Stimulated activated naive CD8-positive, alpha-beta T cell treated with anti-CD3 and anti-CD28 coated beads, Interleukin-15, Interleukin-2, amounts not matched to agents 100 ng/mL and 50 ng/mL, for 24 hours (primary cell): ENCODE results near the gene DUSP2.

Source experiments
- H3K27ac Mint-ChIP-seq: one replicate; pipeline ENCODE4 v1.8.0; 2021; ENCODE audit warnings: mild to moderate bottlenecking, mixed read lengths
- H3K27me3 Mint-ChIP-seq: one replicate; pipeline ENCODE4 v1.8.0; 2021; ENCODE audit warnings: mixed read lengths
- H3K36me3 Mint-ChIP-seq: one replicate; pipeline ENCODE4 v1.8.0; 2021; ENCODE audit warnings: low read depth, mixed read lengths
- H3K4me1 Mint-ChIP-seq: one replicate; pipeline ENCODE4 v1.8.0; 2021; ENCODE audit warnings: low read depth, mixed read lengths
- H3K4me3 Mint-ChIP-seq: one replicate; pipeline ENCODE4 v1.8.0; 2021; ENCODE audit warnings: mild to moderate bottlenecking, mixed read lengths
- H3K9me3 Mint-ChIP-seq: one replicate; pipeline ENCODE4 v1.8.0; 2021; ENCODE audit warnings: mixed read lengths

DUSP2 gene

DNA sequence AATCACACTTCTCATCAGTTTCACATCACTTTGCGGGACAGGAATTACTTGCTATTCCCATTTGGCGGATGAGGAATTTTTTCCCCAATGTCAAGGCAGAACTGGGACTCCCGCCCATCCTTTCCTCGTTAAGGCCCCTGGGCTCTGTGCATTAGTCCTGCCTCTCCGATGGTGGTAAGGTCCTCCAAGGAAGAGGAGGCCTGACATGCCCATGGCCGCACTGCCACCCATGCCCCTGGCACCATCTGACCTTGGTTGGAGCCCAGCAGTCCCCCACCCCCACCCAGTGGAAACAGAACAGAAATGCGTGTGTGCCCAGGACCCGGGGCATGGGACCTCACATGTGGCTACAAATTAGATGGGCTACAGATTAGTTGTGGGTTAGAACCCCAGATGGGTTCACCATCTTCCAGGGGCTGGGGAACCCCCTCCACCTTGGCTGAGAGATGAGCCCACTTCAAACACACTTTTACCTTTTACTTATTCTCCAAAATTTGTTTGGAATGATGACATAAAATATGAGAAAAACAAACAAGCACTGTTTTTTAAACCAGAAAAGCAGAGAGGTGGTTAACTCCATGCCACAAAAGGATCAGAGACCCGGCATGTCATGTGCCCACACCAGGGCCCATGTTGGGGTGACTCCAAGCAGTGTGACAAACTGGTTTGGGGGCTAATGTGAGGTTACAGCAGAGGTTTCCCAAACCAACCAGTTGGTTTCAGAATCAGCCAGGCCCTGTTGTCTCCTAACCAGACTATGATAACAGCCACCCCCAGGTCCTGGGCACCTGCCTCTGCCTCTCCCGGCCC lies 11.0 kb upstream of the DUSP2 start:
- Mint-ChIP-seq H3K27ac (peak overlapping the region; percentile 91), H3K36me3 (peaks cover 8% of the 10 kb centered on the region), H3K4me3 (peak overlapping the region; percentile 51), H3K9me3 (peaks cover 6% of the 10 kb centered on the region), H3K27me3 (no peaks in the 10 kb centered on the region), H3K4me1 (peaks cover 91% of the 10 kb centered on the region)

DNA sequence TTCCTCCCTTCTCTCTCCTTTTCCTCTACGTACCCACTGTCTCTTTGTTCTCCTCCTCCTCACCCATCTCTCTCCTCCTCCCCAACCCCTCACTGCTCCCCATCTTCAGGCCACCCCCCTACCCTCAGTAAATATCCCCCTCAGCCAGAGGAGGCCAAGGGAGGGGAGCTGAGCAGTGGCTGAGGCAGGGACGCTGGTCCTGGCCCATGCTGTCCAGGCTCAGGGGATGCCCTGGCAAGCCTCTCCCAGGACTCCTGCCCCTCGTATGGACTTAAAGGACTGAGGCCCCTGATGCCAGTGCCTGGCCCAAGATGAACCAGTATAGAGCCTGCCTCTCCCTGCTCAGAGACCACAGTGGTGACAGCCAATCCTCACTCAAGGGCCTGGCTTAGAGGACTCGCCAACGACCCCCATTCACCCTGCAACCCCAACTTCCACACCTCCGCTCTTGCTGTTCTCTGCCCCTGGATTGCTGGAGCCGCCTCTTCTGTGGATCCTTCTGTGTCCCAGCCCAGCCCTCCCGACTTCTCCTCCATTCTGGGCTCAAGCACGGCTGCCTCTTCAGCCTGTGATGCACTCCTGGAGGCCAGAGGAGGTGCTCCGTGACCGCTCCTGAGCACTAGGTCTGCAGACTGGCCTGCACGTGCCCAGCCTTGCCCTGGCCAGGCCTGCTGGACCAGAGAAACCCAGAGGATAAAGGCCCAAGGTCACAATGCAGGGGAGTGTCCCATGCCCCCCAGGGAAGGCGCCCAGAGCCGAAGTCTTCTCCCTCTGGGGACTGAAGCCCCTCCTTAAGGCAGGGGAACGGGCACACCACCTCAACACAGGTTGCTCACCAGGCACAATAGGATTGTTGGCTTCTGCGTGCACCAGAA lies 9.5 kb upstream of the DUSP2 start:
- Mint-ChIP-seq H3K4me3 (no peak overlapping the region), H3K9me3 (no peaks in the 10 kb centered on the region), H3K27me3 (no peaks in the 10 kb centered on the region), H3K4me1 (peaks cover 88% of the 10 kb centered on the region), H3K36me3 (no peaks in the 10 kb centered on the region), H3K27ac (no peak overlapping the region)

DNA sequence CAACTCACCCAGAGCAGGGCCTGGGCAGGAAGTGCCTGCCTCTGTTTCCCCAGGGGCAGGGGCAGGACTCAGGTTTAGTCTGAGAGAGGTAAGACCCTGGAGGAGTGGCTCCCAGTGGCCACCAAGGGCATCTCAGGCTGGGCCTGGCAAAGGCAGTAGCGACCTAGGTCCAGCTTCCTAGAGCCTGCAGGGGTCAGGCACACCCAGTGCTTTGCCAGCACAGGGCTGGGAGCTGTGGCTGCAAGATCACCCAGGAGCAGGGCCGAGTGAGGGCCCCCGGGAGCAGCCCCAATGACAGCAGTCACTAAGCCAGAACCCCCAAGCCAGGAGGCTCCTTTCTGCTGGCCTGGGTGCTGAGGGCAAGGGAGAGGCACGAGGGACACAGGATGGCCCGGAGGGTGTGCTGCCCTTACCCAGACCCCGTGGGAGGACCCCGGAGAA lies 8.8 kb upstream of the DUSP2 start:
- H3K27ac Mint-ChIP-seq, result no peak overlapping the region
- H3K4me3 Mint-ChIP-seq, result no peak overlapping the region
- H3K36me3 Mint-ChIP-seq, result no peaks in the 10 kb centered on the region
- H3K4me1 Mint-ChIP-seq, result peaks cover 88% of the 10 kb centered on the region
- H3K9me3 Mint-ChIP-seq, result no peaks in the 10 kb centered on the region
- no peaks in the 10 kb centered on the region for H3K27me3 Mint-ChIP-seq

DNA sequence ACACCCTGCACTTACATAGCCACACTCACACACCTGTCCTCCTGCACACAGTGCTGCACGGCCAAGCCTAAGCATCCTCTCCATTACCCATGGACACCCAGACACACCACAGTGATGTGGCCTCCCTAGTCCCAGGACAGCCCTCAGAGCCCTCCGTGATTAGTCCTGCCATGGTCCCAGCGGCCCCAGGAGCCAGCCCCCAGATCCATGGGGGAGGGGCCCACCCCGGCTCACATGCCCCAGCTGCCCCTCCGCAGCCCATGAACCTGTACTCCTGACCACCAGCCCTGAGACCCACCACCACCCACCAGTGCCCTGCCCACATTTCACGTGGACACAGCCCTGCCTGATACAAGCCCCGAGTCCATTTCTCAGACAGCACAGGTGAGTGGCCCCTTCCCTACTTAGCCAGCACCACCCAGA lies 8.1 kb upstream of the DUSP2 start:
- H3K36me3 Mint-ChIP-seq, result no peaks in the 10 kb centered on the region
- H3K9me3 Mint-ChIP-seq, result no peaks in the 10 kb centered on the region
- no peaks in the 10 kb centered on the region for H3K27me3 Mint-ChIP-seq
- H3K27ac Mint-ChIP-seq, result peak overlapping the region; percentile 45
- no peak overlapping the region for H3K4me3 Mint-ChIP-seq
- H3K4me1 Mint-ChIP-seq, result peaks cover 87% of the 10 kb centered on the region

DNA sequence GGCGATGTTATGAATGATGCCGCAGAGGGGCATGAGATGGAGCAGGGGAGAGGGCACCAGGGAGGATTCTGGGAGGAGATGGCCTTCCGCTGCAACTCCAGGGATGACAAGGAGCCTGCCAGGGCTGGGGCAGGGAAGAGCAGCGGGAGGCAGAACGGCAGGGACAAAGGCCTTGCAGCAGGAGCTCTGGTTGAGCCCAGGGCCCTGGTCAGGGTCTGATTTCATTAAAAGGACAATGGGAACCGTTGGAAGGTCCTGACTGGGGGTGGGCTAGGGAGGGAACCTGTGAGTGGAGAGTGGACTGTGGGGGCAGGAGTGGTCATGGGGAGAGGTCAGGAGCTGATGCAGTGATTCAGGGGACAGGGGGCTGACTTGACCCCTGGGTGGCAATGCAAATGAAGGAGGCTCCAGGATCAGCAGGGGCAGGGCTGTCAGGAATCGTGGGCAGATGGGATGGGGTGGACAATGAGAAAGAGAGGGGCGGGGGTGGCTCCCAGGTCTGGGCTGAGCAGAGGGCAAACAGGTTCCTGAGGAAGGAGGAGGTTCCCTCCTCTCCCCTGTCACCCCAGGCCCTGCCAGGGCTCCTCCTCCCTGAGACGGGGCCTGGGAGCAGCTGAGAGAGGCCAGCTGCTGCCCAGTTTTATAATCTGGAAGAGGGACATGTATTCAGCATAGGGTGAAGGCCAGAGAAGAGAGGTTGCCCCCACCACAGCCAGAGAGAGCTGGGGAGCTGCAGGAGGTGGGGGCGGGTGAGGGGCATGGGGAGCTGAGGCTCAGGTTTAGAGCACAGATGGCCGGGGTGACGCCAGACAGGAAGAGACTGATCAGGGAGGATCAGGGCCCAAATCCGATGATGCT lies 7.3 kb upstream of the DUSP2 start:
- no peaks in the 10 kb centered on the region for H3K9me3 Mint-ChIP-seq
- H3K36me3 Mint-ChIP-seq, result no peaks in the 10 kb centered on the region
- H3K27me3 Mint-ChIP-seq, result no peaks in the 10 kb centered on the region
- no peak overlapping the region for H3K27ac Mint-ChIP-seq
- peaks cover 87% of the 10 kb centered on the region for H3K4me1 Mint-ChIP-seq
- H3K4me3 Mint-ChIP-seq, result no peak overlapping the region

DNA sequence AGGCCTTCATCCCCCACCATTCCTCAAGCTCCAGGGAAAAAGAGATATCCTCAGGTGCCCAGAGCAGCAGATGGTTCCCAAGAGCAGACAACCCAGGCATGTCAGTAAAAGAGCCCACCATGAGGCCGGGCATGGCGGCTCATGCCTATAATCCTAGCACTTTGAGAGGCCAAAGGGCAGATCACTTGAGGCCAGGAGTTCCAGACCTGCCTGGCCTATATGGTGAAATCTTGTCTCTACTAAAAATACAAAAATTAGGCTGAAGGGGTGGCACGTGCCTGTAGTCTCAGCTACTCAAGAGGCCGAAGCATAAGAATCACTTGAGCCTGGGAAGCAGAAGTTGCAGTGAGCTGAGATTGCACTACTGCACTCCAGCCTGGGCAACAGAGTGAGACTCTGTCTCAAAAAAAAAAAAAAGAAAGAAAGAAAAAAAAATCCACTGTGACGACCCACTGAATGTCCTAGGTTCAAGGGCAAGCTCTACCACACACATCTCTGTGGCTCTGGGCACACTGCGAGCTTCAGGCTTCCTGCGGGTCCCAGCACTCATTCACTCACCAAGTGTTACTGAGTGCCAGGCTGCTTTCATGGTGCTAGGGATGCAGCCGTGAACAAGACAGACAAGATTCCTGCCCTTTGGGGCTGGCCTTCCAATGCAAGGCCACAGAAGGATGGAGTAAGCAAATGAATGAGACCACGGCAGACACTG lies 6.5 kb upstream of the DUSP2 start:
- H3K9me3 Mint-ChIP-seq, result no peaks in the 10 kb centered on the region
- H3K27me3 Mint-ChIP-seq, result no peaks in the 10 kb centered on the region
- H3K4me1 Mint-ChIP-seq, result peaks cover 87% of the 10 kb centered on the region
- no peaks in the 10 kb centered on the region for H3K36me3 Mint-ChIP-seq
- H3K27ac Mint-ChIP-seq, result peak overlapping the region; percentile 21
- no peak overlapping the region for H3K4me3 Mint-ChIP-seq

DNA sequence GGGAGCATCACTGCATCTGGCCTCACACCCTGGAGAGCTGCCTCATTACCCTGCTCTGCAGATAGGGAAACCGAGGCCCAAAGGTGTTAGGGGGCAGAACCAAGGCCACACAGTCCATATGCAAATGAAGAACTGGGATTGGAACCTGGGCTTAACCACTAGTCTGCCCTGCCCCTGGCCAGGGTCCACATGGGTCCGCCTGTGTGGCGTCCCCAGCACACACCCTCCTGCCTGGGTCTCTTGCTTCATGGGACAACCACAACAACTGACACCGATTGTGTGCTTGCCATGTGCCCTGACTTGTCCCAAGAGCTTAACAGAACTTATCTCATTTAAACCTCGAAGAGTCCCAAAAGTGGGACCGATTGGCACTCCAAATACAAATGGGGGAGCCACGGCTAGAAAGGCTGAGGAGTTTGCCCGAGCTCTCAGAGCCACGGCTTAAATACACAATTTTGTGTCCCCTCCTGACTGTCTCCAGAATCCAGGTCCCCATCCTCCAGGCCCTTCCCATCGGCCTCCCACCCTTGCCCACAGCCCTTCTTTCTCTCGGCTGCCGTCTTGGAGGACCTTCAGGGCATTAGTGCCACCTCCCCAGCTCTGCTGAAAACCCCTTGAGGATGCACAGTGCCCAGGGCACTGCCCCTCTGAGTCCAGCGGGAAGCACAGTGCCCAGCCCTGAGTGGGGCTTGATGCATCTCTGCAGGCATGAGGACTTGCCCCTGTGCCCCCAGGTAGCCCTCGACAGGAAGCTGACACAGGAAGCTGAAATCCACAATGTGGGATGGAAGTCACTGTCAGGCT lies 5.8 kb upstream of the DUSP2 start:
- Mint-ChIP-seq H3K27me3 (no peaks in the 10 kb centered on the region), H3K27ac (peak overlapping the region; percentile 21), H3K4me1 (peaks cover 85% of the 10 kb centered on the region), H3K36me3 (no peaks in the 10 kb centered on the region), H3K4me3 (no peak overlapping the region), H3K9me3 (no peaks in the 10 kb centered on the region)

DNA sequence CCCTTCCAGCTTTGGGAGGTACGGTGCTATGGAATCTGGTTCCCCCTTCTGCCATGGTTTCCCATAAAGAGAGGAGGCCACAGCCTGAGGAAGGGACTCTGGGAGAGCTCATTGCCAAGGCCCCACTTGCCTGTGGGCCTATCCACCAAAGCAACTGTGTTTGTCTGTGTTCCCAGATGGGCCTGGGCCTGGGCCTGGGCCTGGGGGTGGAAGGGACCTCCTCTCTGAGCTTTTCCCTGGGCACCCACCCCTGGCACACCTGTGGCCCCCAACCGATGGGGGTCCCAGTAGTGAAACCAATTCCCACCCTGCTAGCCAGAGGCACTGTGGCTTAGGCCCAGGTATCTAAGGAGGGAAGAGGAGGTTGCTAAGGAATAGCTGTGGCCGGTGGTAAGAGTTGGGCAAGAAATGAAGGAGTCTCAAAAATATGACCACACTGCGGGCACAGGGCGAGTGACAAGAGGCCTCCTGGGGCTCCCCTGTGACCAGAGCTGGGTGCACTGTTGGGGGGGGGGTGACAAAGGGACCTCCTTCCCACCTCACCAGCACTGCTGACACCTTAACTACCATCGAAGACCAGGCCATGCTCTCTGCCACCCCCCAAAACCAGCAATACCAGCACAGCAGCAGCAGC lies 4.9 kb upstream of the DUSP2 start:
- no peak overlapping the region for H3K4me3 Mint-ChIP-seq
- H3K27ac Mint-ChIP-seq, result no peak overlapping the region
- peaks cover 80% of the 10 kb centered on the region for H3K4me1 Mint-ChIP-seq

DNA sequence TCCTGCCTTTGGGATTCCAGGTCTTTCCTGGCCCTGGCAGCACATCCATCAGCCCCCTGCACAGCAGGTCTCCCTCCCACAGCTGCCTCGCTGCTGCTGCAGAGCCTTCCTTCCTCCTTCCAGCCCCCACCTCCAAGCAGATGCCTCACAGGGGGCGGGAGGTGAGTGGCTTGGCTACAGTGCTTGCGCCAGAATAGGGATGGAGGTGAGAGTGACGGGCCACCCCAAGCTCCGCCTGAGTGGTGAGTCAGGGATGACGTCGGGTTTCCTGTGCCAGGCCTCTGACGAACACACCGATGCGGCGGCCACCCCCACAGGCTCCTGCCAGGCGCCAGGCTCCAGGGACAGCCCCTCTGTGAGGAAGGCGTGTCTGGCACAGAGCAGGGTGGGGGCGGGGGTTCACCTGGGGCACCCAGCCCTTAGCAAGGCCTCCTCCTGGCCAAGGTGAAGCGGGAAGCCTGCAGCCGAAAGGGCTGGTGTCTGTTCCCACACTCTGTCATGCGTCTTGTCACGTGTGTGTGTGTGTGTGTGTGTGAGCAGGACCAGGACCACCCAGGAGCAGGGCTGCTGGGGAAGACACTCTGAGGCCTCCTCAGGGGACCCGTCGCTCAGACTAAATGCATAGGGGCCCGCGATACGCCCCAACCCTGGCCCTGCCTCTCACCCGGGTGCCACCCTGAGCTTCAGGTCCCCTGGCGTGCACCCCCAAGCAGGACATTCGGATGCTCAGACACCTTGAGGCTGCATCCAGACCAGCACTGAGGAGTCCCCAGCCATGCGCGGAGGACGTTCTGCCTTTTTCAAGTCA lies 3.4 kb upstream of the DUSP2 start:
- H3K36me3 Mint-ChIP-seq, result peaks cover 12% of the 10 kb centered on the region
- H3K4me3 Mint-ChIP-seq, result peak overlapping the region; percentile 89
- H3K27ac Mint-ChIP-seq, result peak overlapping the region; percentile 96
- H3K9me3 Mint-ChIP-seq, result no peaks in the 10 kb centered on the region
- H3K27me3 Mint-ChIP-seq, result no peaks in the 10 kb centered on the region
- H3K4me1 Mint-ChIP-seq, result peaks cover 81% of the 10 kb centered on the region

More for the DNA sequence above, 4.9 kb upstream of the DUSP2 start:
- H3K9me3 Mint-ChIP-seq, result no peaks in the 10 kb centered on the region
- H3K27me3 Mint-ChIP-seq, result no peaks in the 10 kb centered on the region
- no peaks in the 10 kb centered on the region for H3K36me3 Mint-ChIP-seq

DNA sequence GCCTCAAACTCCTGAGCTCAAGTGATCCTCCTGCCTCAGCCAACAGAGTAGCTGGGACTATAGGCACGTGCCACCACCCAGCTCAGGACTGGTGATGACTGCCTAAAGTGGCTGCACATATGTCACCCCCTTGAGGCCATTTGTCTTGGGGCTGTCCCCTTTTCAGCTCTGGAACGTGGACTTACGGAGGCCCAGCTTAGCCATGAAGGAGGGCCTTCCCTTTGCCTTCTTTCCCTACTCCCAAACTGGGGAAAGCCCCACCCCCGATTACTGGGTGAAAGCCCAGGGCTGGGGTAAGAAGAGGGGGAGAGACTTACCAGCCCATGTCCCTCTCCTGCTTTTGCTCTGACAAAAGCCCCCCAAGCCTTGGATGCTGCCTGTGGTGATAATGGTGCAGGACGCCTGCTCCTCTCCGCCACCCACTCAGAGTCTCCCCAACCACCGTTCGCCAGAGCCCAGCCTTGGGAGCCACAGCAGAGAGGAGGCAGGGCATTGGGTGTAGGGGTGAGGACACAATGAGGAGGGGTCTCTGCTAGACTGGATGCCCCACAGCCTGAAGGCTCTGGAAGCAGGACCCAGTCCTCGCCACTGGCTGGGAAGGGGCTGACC lies 2.5 kb upstream of the DUSP2 start:
- no peaks in the 10 kb centered on the region for H3K9me3 Mint-ChIP-seq
- H3K27me3 Mint-ChIP-seq, result no peaks in the 10 kb centered on the region
- H3K27ac Mint-ChIP-seq, result peak overlapping the region; percentile 96
- H3K4me3 Mint-ChIP-seq, result peak overlapping the region; percentile 89
- H3K36me3 Mint-ChIP-seq, result peaks cover 21% of the 10 kb centered on the region
- H3K4me1 Mint-ChIP-seq, result peaks cover 77% of the 10 kb centered on the region

DNA sequence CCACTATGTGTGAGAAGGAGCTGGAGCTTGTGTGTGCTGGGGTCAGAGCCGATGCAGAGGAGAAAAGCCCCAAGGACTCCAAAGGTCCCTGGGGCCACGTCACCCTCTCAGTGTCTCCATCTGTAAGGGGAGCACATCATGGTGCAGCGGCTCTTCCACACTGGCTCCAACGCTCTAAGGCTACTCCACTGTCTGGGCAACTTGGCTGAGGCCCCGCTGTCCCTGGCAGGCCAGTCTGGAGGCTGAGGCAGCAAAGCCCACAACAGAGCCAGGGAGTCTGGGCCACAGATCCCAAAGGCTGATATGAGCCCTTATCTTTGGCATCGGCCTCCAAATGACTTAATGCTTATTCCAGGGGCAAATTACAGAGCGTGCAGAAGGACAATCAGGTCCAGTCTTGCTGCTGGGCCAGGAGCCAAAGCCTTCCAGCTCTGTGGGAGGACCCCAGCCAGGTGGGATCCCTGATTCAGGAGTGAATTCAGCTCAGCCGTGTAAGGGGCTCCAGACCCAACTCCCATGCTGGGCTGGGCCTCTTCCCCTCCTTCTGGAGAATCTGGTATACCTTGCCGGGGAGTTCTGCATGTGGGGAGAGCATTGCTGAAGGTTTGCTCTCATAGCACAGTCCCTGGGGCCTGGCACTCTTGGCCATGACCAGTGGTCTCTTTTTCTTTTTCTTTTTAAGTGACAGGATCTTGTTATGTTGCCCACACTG lies 1.8 kb upstream of the DUSP2 start:
- no peaks in the 10 kb centered on the region for H3K9me3 Mint-ChIP-seq
- no peaks in the 10 kb centered on the region for H3K27me3 Mint-ChIP-seq

More for the DNA sequence above, 1.8 kb upstream of the DUSP2 start:
- H3K27ac Mint-ChIP-seq, result peak overlapping the region; percentile 96
- H3K4me1 Mint-ChIP-seq, result peaks cover 77% of the 10 kb centered on the region
- peaks cover 27% of the 10 kb centered on the region for H3K36me3 Mint-ChIP-seq
- H3K4me3 Mint-ChIP-seq, result peak overlapping the region; percentile 89
